SK-N-MC (cell line): ENCODE measurements around the gene GRIPAP1.
A peak's percentile ranks its signal among the peaks of the same experiment; 100 is the strongest.

ENCODE experiments used
- DNase-seq: peaks from one replicate; pipeline ENCODE4 v3.0.0-alpha.2; 2011; ENCODE audit warnings: low read depth, low spot score
- H3K27ac ChIP-seq: fragments of 200-600 bp; sonication (generic); 2 replicates; pipeline ENCODE4 v1.5.1; 2016; ENCODE audit warnings: mixed run types
- H3K36me3 ChIP-seq: fragments of 200-600 bp; sonication (generic); 2 replicates; pipeline ENCODE4 v1.6.1; 2017; ENCODE audit warnings: antibody characterized with exemption, low read length, mixed read lengths; ENCODE audit not compliant: insufficient read depth
- H3K4me3 ChIP-seq: fragments of 200-600 bp; sonication (generic); 2 replicates; pipeline ENCODE4 v1.5.1; 2016
- H3K9ac ChIP-seq: fragments of 200-600 bp; sonication (generic); 2 replicates; pipeline ENCODE4 v1.8.0; 2017; ENCODE audit warnings: mixed run types, mixed read lengths; ENCODE audit not compliant: insufficient read length
- H3K9me3 ChIP-seq: fragments of 200-600 bp; sonication (generic); 2 replicates; pipeline ENCODE4 v1.6.1; 2017; ENCODE audit warnings: low read depth, mild to moderate bottlenecking, antibody characterized with exemption, low read length, moderate library complexity, mixed read lengths
- EZH2 ChIP-seq: fragments of 200-600 bp; sonication (generic); IDR thresholded peaks from one replicate; pipeline ENCODE4 v1.6.1; 2017; ENCODE audit warnings: antibody characterized with exemption
- FOXP2 ChIP-seq: optimal IDR thresholded peaks from 2 replicates; pipeline ENCODE3; 2011; ENCODE audit warnings: mild to moderate bottlenecking, moderate library complexity; ENCODE audit not compliant: insufficient read depth; ENCODE audit errors: extremely low read length, control extremely low read depth
- POLR2AphosphoS5 ChIP-seq: IDR thresholded peaks from 2 replicates; pipeline ENCODE4 v1.6.1; 2012; ENCODE audit warnings: mild to moderate bottlenecking, low read depth, low read length, borderline replicate concordance

GRIPAP1 gene

GRCh38 chrX:48957827-48958634, 44.0 kb downstream of the GRIPAP1 start:
- no peaks in the 10 kb centered on the region for H3K9me3 ChIP-seq
- H3K9ac ChIP-seq: peak overlapping the region; percentile 88
- TF ChIP-seq POLR2AphosphoS5 (no peak; the same call in 1 of the 2 replicates), FOXP2 (no peak), EZH2 (no peak)
- H3K36me3 ChIP-seq: peaks cover 3% of the 10 kb centered on the region; the same call in 1 of the 2 replicates
- DNase-seq: peak; percentile 86
- peak overlapping the region; percentile 98 for H3K27ac ChIP-seq
- H3K4me3 ChIP-seq: peak overlapping the region; percentile 83

GRCh38 chrX:48957477-48957826, 44.6 kb downstream of the GRIPAP1 start, which contains the start of gene OTUD5:
TSS of gene OTUD5 (minus strand) at chrX:48957607. CDS start at chrX:48957570, 37 bp downstream.
- Histone ChIP-seq H3K4me3 (peak within 1 kb of the TSS; percentile 83), H3K9ac (peak within 1 kb of the TSS; percentile 88), H3K36me3 (peaks cover 3% of the 10 kb centered on the region; the same call in 1 of the 2 replicates), H3K27ac (peak within 1 kb of the TSS; percentile 98), H3K9me3 (no peaks in the 10 kb centered on the region)
- DNase-seq: no peak
- no peak for TF ChIP-seq POLR2AphosphoS5
- no peak for TF ChIP-seq EZH2
- no peak for TF ChIP-seq FOXP2

- H3K9ac ChIP-seq: peak overlapping the region; percentile 88
- H3K4me3 ChIP-seq: peak overlapping the region; percentile 77
- H3K36me3 ChIP-seq: peaks cover 3% of the 10 kb centered on the region; the same call in 1 of the 2 replicates
- no peak overlapping the region for H3K27ac ChIP-seq
- no peak for DNase-seq
- no peaks in the 10 kb centered on the region for H3K9me3 ChIP-seq
- TF ChIP-seq FOXP2: no peak
Measured at GRCh38 chrX:48956728-48957414, 45.2 kb downstream of the GRIPAP1 start.

- TF ChIP-seq POLR2AphosphoS5 (no peak), EZH2 (no peak), FOXP2 (no peak)
- H3K4me3 ChIP-seq: no peak overlapping the region
- no peak for DNase-seq
- H3K9me3 ChIP-seq: no peaks in the 10 kb centered on the region
- no peaks in the 10 kb centered on the region for H3K36me3 ChIP-seq
- H3K27ac ChIP-seq: no peak overlapping the region
- no peak overlapping the region for H3K9ac ChIP-seq
Measured at GRCh38 chrX:48948589-48948988, 53.5 kb downstream of the GRIPAP1 start.

- Histone ChIP-seq H3K9me3 (no peaks in the 10 kb centered on the region), H3K4me3 (no peak overlapping the region), H3K27ac (no peak overlapping the region), H3K36me3 (peaks cover 3% of the 10 kb centered on the region; the same call in 1 of the 2 replicates), H3K9ac (no peak overlapping the region)
- no peak for DNase-seq
- TF ChIP-seq EZH2: no peak
- TF ChIP-seq FOXP2: no peak
- TF ChIP-seq POLR2AphosphoS5: no peak
Measured at GRCh38 chrX:48945517-48946348, 56.3 kb downstream of the GRIPAP1 start.

GRCh38 chrX:48942895-48943294, 59.2 kb downstream of the GRIPAP1 start:
- TF ChIP-seq EZH2: no peak
- no peak for TF ChIP-seq POLR2AphosphoS5
- TF ChIP-seq FOXP2: no peak
- Histone ChIP-seq H3K9me3 (no peaks in the 10 kb centered on the region), H3K4me3 (no peak overlapping the region), H3K27ac (no peak overlapping the region), H3K36me3 (peaks cover 3% of the 10 kb centered on the region; the same call in 1 of the 2 replicates), H3K9ac (no peak overlapping the region)
- DNase-seq: no peak

- Histone ChIP-seq H3K36me3 (peaks cover 3% of the 10 kb centered on the region; the same call in 1 of the 2 replicates), H3K27ac (no peak overlapping the region), H3K4me3 (no peak overlapping the region), H3K9ac (no peak overlapping the region), H3K9me3 (no peaks in the 10 kb centered on the region)
- no peak for TF ChIP-seq EZH2
- no peak for TF ChIP-seq FOXP2
- no peak for TF ChIP-seq POLR2AphosphoS5
- DNase-seq: no peak
Measured at GRCh38 chrX:48940404-48940955, 61.6 kb downstream of the GRIPAP1 start.
